Measurements from ENCODE around the gene TSTD1.

- TF ChIP-seq EZH2 (IDR thresholded peaks at IDR 0.05; ENCODE audit: low read depth, unreplicated experiment) (no peak), REST (IDR thresholded peaks at IDR 0.05; ENCODE audit: unreplicated experiment) (no peak)
Observed at GRCh38 chr1:160997323-160998038, 41.3 kb downstream of the TSTD1 start.
